HFF-Myc (cell line): ENCODE data around the gene DAB2.

Source experiments
- DNase-seq: peaks from one replicate; pipeline ENCODE4 v3.0.0-alpha.2; 2011; ENCODE audit warnings: low read depth; ENCODE audit errors: extremely low read depth
- H3K4me3 ChIP-seq: replicated peaks from 2 replicates; pipeline ENCODE4 v1.5.1; 2011; ENCODE audit warnings: low read depth, mild to moderate bottlenecking, control low read depth, low read length
- TF ChIP-seq, protein P1 (sequence below): IDR thresholded peaks from 2 replicates; pipeline ENCODE4 v1.5.1; 2012; ENCODE audit warnings: mild to moderate bottlenecking, low read depth, low read length, control low read depth; ENCODE audit errors: missing control alignments

Gene DAB2

DNA sequence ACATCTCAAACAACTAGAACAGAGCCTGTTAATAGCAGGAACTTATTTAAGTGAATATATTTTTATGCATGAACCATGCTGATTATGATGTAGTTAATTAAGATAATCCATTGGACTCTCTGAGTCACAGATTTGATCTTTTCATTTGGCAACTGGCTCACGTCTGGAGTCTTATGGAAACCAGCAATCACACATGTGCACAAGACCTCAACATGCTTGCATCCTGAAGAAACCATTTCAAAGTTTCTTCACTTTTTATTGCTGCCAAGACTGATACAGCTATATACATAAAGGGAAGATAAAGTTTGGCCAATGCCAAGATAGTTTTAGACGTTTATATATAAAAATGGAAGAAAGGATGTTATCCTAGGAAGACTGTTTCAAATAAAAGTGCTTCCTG lies 47.2 kb downstream of the DAB2 start:
- DNase-seq = no peak
- H3K4me3 ChIP-seq = no peak overlapping the region
- TF ChIP-seq, protein P1, sequence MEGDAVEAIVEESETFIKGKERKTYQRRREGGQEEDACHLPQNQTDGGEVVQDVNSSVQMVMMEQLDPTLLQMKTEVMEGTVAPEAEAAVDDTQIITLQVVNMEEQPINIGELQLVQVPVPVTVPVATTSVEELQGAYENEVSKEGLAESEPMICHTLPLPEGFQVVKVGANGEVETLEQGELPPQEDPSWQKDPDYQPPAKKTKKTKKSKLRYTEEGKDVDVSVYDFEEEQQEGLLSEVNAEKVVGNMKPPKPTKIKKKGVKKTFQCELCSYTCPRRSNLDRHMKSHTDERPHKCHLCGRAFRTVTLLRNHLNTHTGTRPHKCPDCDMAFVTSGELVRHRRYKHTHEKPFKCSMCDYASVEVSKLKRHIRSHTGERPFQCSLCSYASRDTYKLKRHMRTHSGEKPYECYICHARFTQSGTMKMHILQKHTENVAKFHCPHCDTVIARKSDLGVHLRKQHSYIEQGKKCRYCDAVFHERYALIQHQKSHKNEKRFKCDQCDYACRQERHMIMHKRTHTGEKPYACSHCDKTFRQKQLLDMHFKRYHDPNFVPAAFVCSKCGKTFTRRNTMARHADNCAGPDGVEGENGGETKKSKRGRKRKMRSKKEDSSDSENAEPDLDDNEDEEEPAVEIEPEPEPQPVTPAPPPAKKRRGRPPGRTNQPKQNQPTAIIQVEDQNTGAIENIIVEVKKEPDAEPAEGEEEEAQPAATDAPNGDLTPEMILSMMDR = no peak

DNA sequence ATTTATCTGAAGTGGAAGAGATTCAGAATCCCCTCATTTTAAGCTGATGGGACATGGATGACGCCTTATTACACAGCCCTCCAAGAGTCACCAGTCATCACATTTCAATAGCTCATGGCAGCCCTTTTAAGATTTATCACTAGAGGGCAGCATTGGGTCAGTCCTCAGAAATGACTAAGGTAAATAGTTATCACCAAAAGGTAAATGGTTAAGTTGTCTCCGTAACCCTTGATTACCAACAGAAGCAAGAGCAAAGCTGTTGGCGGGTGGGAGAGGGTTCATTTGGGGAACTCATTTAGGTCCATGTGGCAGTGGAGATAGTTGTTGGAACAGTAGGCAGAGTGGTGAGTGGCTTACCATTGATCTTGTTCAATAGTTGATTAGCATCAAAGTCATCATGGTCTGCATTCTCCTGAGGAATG lies 48.5 kb downstream of the DAB2 start:
- TF ChIP-seq, protein P1 = peak; percentile 67
- no peak overlapping the region for H3K4me3 ChIP-seq
- peak; percentile 31 for DNase-seq

DNA sequence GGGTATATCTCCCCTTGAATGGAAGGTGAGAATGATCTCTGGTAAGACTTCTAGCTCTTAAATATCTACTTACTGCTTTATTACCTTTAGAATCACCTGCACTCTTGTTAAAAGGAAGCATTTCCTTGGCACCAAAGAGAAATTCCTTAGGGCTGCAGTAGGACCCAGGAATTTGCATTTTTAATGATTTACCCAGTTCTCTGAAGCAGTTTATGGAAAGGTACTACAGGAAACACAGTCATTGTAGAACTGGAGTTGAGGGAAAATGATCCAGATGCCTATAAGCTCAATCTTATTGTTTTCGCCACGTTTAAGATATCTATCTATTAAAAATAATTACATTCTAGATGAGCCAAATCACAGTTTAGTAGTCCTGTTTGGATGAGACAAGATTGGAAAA lies 51.0 kb downstream of the DAB2 start:
- DNase-seq = no peak
- H3K4me3 ChIP-seq = no peak overlapping the region
- TF ChIP-seq, protein P1 = no peak

DNA sequence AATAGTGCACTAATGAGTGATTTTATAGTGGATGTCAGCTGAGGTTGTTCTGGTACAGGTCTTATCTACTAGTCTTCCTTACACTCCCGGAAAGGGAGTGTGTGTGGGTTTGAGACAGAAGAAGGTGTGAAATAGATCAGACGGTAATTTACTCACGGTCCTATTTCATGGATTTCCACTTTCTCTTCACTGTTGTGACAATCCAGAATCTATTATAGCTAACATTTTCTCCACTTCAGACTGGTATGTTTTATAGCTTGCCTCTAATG lies 53.5 kb downstream of the DAB2 start:
- DNase-seq = no peak
- TF ChIP-seq, protein P1 = no peak
- no peak overlapping the region for H3K4me3 ChIP-seq

DNA sequence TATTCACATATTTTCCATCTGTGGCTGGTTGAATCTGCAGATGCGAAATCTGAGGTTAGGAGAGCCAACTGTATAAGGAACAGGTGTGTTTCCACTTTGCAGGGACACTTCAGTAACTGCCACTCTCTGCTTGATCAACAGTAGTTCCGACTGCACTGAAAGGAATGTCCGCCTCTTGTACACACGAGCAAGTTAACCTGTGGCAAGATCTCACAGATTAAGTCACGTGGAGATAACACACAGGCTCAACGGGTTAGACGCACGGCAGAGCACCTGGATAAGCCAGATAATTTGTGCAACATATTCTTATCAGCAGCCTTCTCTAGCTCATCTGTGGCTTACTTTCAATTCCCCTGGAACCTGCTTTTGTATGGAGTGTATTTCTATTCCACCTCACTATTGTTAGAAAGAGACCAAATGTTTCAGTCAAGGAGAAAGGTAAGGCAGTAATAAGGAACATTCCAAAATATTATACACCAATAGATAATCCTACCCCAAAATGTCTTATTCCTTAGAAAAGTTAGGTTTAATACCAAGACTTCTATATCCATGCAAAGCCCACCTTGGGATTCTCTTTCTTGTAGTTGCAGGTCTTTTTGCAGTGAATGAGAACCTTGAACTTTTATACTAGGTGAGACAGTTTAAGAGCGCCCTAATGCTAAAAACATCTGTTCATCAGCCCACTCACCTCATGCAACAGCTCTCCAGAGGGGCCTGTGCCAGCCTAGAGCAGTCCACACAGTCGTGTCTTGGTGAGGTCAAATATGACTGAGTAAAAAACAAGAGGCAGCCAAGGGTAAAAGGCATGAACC lies 54.0 kb downstream of the DAB2 start:
- DNase-seq = no peak
- TF ChIP-seq, protein P1 = no peak
- no peak overlapping the region for H3K4me3 ChIP-seq

DNA sequence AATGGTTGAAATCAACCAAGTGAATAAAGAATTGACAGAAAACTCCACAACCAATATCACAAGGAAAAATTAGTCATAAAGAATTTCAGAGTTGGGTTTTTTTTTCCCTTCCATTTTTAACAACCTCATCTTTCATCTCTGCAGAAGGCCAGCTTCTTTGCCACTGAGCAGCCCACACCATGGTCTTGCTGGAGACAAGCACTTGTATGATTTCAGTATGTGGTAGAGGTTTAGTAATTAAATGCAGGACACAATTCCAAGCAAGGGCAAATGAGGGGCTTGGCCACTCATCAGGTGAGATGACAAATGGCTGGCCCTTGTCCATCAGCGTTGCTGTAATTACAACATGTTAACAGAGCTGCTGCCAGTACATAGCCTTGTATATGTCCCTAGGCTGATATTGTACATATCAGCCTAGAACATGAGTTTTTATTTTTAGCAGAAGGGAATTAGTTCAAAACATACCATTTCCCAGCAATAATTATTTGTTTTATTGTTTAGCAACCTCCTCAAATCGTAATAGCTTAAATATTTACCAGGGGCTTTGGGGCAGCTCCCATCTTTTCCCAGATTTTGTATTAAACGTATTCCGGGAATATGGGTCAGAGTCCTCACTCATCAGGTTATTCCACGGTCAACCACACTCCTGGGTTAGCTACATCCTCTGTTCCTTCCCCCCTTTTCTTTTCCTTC lies 55.5 kb downstream of the DAB2 start:
- no peak for DNase-seq
- TF ChIP-seq, protein P1 = no peak
- no peak overlapping the region for H3K4me3 ChIP-seq
